Natural killer cell (primary cell): ENCODE data around the gene NAALADL2. TPM values are rescaled to one million over a fixed set of nuclear protein-coding genes. Genes with fewer than 3 reads are reported as not detected.

Experiments used
- ATAC-seq, 3 donors: fragments of 150-1000 bp in 2 of 3; fragments of 200-7000 bp in 1 of 3; cut with Tn5 transposase; 1 replicate in 1 of 3; 2 replicates in 2 of 3; pipeline ENCODE4 v1.10.0; 2021; ENCODE audit warnings: mild to moderate bottlenecking in 2 of 3, moderate library complexity in 2 of 3
- DNase-seq, 2 donors: peaks; one replicate each; pipeline versions ENCODE4 v3.0.0 to v3.0.0-alpha.2; 2013 to 2021; ENCODE audit warnings: mixed read lengths in 1 of 2
- H3K27ac ChIP-seq: one replicate; pipeline ENCODE4 v1.5.1; 2013; ENCODE audit warnings: mild to moderate bottlenecking, low read length
- H3K27me3 ChIP-seq: one replicate; pipeline ENCODE4 v1.6.1; 2013; ENCODE audit warnings: low read length; ENCODE audit not compliant: control insufficient read depth, insufficient read depth
- H3K36me3 ChIP-seq: one replicate; pipeline ENCODE4 v1.6.1; 2013; ENCODE audit warnings: low read length; ENCODE audit not compliant: control insufficient read depth, insufficient read depth
- H3K4me1 ChIP-seq: one replicate; pipeline ENCODE4 v1.6.1; 2013; ENCODE audit warnings: low read length; ENCODE audit not compliant: control insufficient read depth, insufficient read depth
- H3K4me3 ChIP-seq: one replicate; pipeline ENCODE4 v1.5.1; 2013; ENCODE audit warnings: low read length
- H3K9me3 ChIP-seq: one replicate; pipeline ENCODE4 v1.6.1; 2013; ENCODE audit warnings: low read length; ENCODE audit not compliant: control insufficient read depth, insufficient read depth
- H3K27ac Mint-ChIP-seq, 2 donors: one replicate each; pipeline ENCODE4 v1.8.0; 2022; ENCODE audit warnings: mild to moderate bottlenecking in 2 of 2, mixed read lengths in 2 of 2, moderate library complexity in 1 of 2
- H3K27me3 Mint-ChIP-seq, 2 donors: one replicate each; pipeline ENCODE4 v1.8.0; 2022; ENCODE audit warnings: low read depth in 2 of 2, mixed read lengths in 2 of 2
- H3K36me3 Mint-ChIP-seq: one replicate; pipeline ENCODE4 v1.8.0; 2022; ENCODE audit warnings: mixed read lengths
- H3K4me1 Mint-ChIP-seq, 2 donors: one replicate each; pipeline ENCODE4 v1.8.0; 2022; ENCODE audit warnings: mixed read lengths in 2 of 2
- H3K4me3 Mint-ChIP-seq: one replicate; pipeline ENCODE4 v1.8.0; 2022; ENCODE audit warnings: mild to moderate bottlenecking, moderate library complexity, mixed read lengths
- H3K9me3 Mint-ChIP-seq, 2 donors: one replicate each; pipeline ENCODE4 v1.8.0; 2022; ENCODE audit warnings: mixed read lengths in 2 of 2
- CTCF ChIP-seq: fragments of 200-600 bp; IDR thresholded peaks from one replicate; pipeline ENCODE4 v1.8.0; 2022; ENCODE audit warnings: antibody characterized with exemption
- WGBS: methylation state at CpG from one replicate; pipeline ENCODE4 v1.1.7; 2013; ENCODE audit warnings: missing lambda C conversion rate; ENCODE audit not compliant: insufficient coverage; 5-methylcytosine and 5-hydroxymethylcytosine counted together
- intact Hi-C: fragments of 100-400 bp; cut with micrococcal nuclease; formaldehyde crosslinking; loops from one replicate; pipeline ENCODE4 v1.14.2; 2022
- total RNA-seq, 4 donors: library from RNA; stranded (reverse); fragments of 120-200 nt in 1 of 4; gene quantifications; one replicate each; pipeline versions ENCODE4 v1.2.3 to v1.2.4, GENCODE V29; 2013 to 2022

NAALADL2 gene
- total RNA-seq, 3 donors from 2014 or later (not counting 1 experiment from before 2014, with no cell fraction given): not detected

GRCh38 chr3:175398676-175399075 lies 539.5 kb downstream of the NAALADL2 start:
- WGBS: 100% methylated on average over 1 of the region's 4 CpGs
- intact Hi-C loops: no loop called here

GRCh38 chr3:175399156-175399840 lies 540.2 kb downstream of the NAALADL2 start:
- H3K27ac ChIP-seq: no peak overlapping the region
- DNase-seq: no peak
- H3K4me1 ChIP-seq: no peaks in the 10 kb centered on the region
- no peaks in the 10 kb centered on the region for H3K36me3 Mint-ChIP-seq
- no peaks in the 10 kb centered on the region for H3K4me1 Mint-ChIP-seq
- no peaks in the 10 kb centered on the region for H3K36me3 ChIP-seq
- WGBS: 77% methylated on average over 5 of the region's 5 CpGs
- TF ChIP-seq CTCF: no peak
- no peak for ATAC-seq
- H3K27me3 Mint-ChIP-seq: no peaks in the 10 kb centered on the region
- no peak overlapping the region for H3K27ac Mint-ChIP-seq
- H3K9me3 Mint-ChIP-seq: peaks cover 4 to 15% of the 10 kb centered on the region in 2 donors
- no peak overlapping the region for H3K4me3 ChIP-seq
- intact Hi-C loops: no loop called here
- H3K27me3 ChIP-seq: no peaks in the 10 kb centered on the region
- H3K9me3 ChIP-seq: no peaks in the 10 kb centered on the region
- H3K4me3 Mint-ChIP-seq: no peak overlapping the region

More at GRCh38 chr3:175398676-175399075, 539.5 kb downstream of the NAALADL2 start:
- Histone ChIP-seq H3K4me3 (no peak overlapping the region), H3K36me3 (no peaks in the 10 kb centered on the region), H3K4me1 (no peaks in the 10 kb centered on the region), H3K9me3 (no peaks in the 10 kb centered on the region), H3K27ac (no peak overlapping the region), H3K27me3 (no peaks in the 10 kb centered on the region)
- Mint-ChIP-seq H3K9me3 (peaks cover 4 to 18% of the 10 kb centered on the region in 2 donors), H3K4me3 (no peak overlapping the region), H3K36me3 (no peaks in the 10 kb centered on the region), H3K27ac (no peak overlapping the region), H3K4me1 (no peaks in the 10 kb centered on the region), H3K27me3 (no peaks in the 10 kb centered on the region)
- DNase-seq: no peak
- no peak for TF ChIP-seq CTCF
- no peak for ATAC-seq

GRCh38 chr3:175404027-175404426 lies 544.9 kb downstream of the NAALADL2 start:
- H3K4me3 ChIP-seq: no peak overlapping the region
- H3K9me3 Mint-ChIP-seq: peaks cover 4 to 10% of the 10 kb centered on the region in 2 donors
- H3K27me3 Mint-ChIP-seq: no peaks in the 10 kb centered on the region
- H3K27ac ChIP-seq: no peak overlapping the region
- no peak overlapping the region for H3K27ac Mint-ChIP-seq
- 88% methylated on average over 1 of the region's 1 CpG for WGBS
- no peaks in the 10 kb centered on the region for H3K27me3 ChIP-seq
- no peak for TF ChIP-seq CTCF
- no peaks in the 10 kb centered on the region for H3K36me3 ChIP-seq
- no peak for ATAC-seq
- H3K9me3 ChIP-seq: no peaks in the 10 kb centered on the region
- H3K4me1 Mint-ChIP-seq: no peaks in the 10 kb centered on the region
- H3K36me3 Mint-ChIP-seq: no peaks in the 10 kb centered on the region
- DNase-seq: no peak
- intact Hi-C loops: no loop called here
- no peaks in the 10 kb centered on the region for H3K4me1 ChIP-seq
- H3K4me3 Mint-ChIP-seq: no peak overlapping the region

GRCh38 chr3:175404621-175405020 lies 545.5 kb downstream of the NAALADL2 start:
- no peak overlapping the region for H3K27ac ChIP-seq
- no peak overlapping the region for H3K4me3 ChIP-seq
- WGBS: no CpG with 5 or more reads among the region's 1 CpG
- H3K9me3 ChIP-seq: no peaks in the 10 kb centered on the region
- no peak for DNase-seq
- H3K36me3 ChIP-seq: no peaks in the 10 kb centered on the region
- no peaks in the 10 kb centered on the region for H3K27me3 ChIP-seq
- intact Hi-C loops: no loop called here
- H3K9me3 Mint-ChIP-seq: peaks cover 4 to 12% of the 10 kb centered on the region in 2 donors
- no peak for TF ChIP-seq CTCF
- no peaks in the 10 kb centered on the region for H3K27me3 Mint-ChIP-seq
- H3K36me3 Mint-ChIP-seq: no peaks in the 10 kb centered on the region
- no peak overlapping the region for H3K27ac Mint-ChIP-seq
- no peaks in the 10 kb centered on the region for H3K4me1 ChIP-seq
- no peak overlapping the region for H3K4me3 Mint-ChIP-seq
- no peak for ATAC-seq
- no peaks in the 10 kb centered on the region for H3K4me1 Mint-ChIP-seq
